Anterior cingulate cortex (tissue), 58 donors: ENCODE data around the gene MED22.
"Not testable (repeated sequence)": the region's sequence is repeated elsewhere in the genome, so short reads cannot be mapped to it uniquely, and the experiment has no call there.

ENCODE experiments used
- DNase-seq, 58 donors: peaks; one replicate each; lab custom pipeline; 2025; lab: John Stamatoyannopoulos, UW

MED22 gene

GRCh38 chr9:133347985-133348717 lies at the start of gene MED22, which contains the start of gene RPL7A:
MED22 (minus strand) TSS chr9:133348131; CDS start chr9:133346662, 1,469 bp downstream.
RPL7A (plus strand) TSS chr9:133348218; CDS start chr9:133348244, 26 bp downstream.
- DNase-seq: peak; percentile 32 to 93 (median 84)

- no peak for DNase-seq
Observed at GRCh38 chr9:133397370-133397769, 49.4 kb upstream of the MED22 start.

- DNase-seq: no peak
Observed at GRCh38 chr9:133396952-133397351, 49.0 kb upstream of the MED22 start.

GRCh38 chr9:133394687-133395271 lies 46.8 kb upstream of the MED22 start:
- no peak for DNase-seq

- no peak for DNase-seq
Observed at GRCh38 chr9:133393399-133393798, 45.5 kb upstream of the MED22 start.

- not testable (repeated sequence) for DNase-seq
Observed at GRCh38 chr9:133392308-133392707, 44.4 kb upstream of the MED22 start.

GRCh38 chr9:133391449-133391848 lies 43.5 kb upstream of the MED22 start:
- DNase-seq: not testable (repeated sequence)

- DNase-seq: no peak
Observed at GRCh38 chr9:133390713-133391112, 42.8 kb upstream of the MED22 start.

GRCh38 chr9:133389562-133389961 lies 41.6 kb upstream of the MED22 start:
- DNase-seq: no peak

- peak in 22 of 58 donors; percentile 7 to 67 (median 34) for DNase-seq
Observed at GRCh38 chr9:133389025-133389557, 41.2 kb upstream of the MED22 start.

GRCh38 chr9:133387680-133388079 lies 39.7 kb upstream of the MED22 start:
- DNase-seq: no peak

GRCh38 chr9:133386338-133386737 lies 38.4 kb upstream of the MED22 start:
- no peak for DNase-seq

GRCh38 chr9:133385452-133385851 lies 37.5 kb upstream of the MED22 start:
- DNase-seq: peak in 19 of 58 donors; percentile 7 to 65 (median 31)

- DNase-seq: no peak
Observed at GRCh38 chr9:133384736-133385321, 36.9 kb upstream of the MED22 start.

GRCh38 chr9:133383438-133383837 lies 35.5 kb upstream of the MED22 start:
- DNase-seq: no peak

GRCh38 chr9:133382507-133383141 lies 34.7 kb upstream of the MED22 start:
- DNase-seq: no peak

GRCh38 chr9:133380734-133381133 lies 32.8 kb upstream of the MED22 start:
- DNase-seq: peak in 12 of 58 donors; percentile 8 to 40 (median 26)

- peak in 21 of 58 donors; percentile 9 to 65 (median 41) for DNase-seq
Observed at GRCh38 chr9:133379153-133380086, 31.5 kb upstream of the MED22 start.

- peak in 1 of 58 donors; percentile 39 for DNase-seq
Observed at GRCh38 chr9:133378408-133378962, 30.6 kb upstream of the MED22 start.
